SK-N-SH (cell line): Measurements from ENCODE around the gene EGFLAM. TPM values are rescaled to one million over a fixed set of nuclear protein-coding genes. Genes with fewer than 3 reads are reported as not detected.

Source experiments
- CTCF ChIA-PET: fragments of 300-600, 350-600 bp; formaldehyde crosslinking; extraction: SDS; loops from one replicate; lab custom pipeline; 2021; lab: Yijun Ruan, JAX
- POLR2A ChIA-PET: fragments of 350-600 bp; sonication (Branson Sonifier 250); formaldehyde crosslinking; extraction: SDS; loops from one replicate; lab custom pipeline; 2020; ENCODE audit warnings: antibody characterized with exemption, inconsistent platforms; lab: Yijun Ruan, JAX
- DNase-seq: peaks from one replicate; pipeline ENCODE4 v3.0.0; 2012
- H2AFZ ChIP-seq: fragments of 200-600 bp; sonication (generic); 2 replicates; pipeline ENCODE4 v1.8.1; 2016; ENCODE audit warnings: antibody characterized with exemption, mild to moderate bottlenecking, low read depth
- H3F3A ChIP-seq: fragments of 200-600 bp; sonication (generic); replicated peaks from 2 replicates; pipeline ENCODE3; 2016; ENCODE audit warnings: antibody characterized with exemption, mild to moderate bottlenecking; ENCODE audit not compliant: insufficient read depth
- H3K27ac ChIP-seq, 2 experiments: fragments of 200-500 bp in 1 of 2; fragments of 200-600 bp in 1 of 2; sonication (Bioruptor generic) in 1 of 2; sonication (generic), shearing (Covaris generic) in 1 of 2; 2 replicates each; pipeline versions ENCODE4 v1.5.1 to v1.6.1; 2014 to 2016; ENCODE audit warnings: low read depth in 2 of 2, inconsistent platforms in 1 of 2, low read length in 1 of 2, mild to moderate bottlenecking in 1 of 2, mixed read lengths in 1 of 2
- H3K27me3 ChIP-seq: fragments of 200-600 bp; sonication (generic), shearing (Covaris generic); 2 replicates; pipeline ENCODE4 v1.6.1; 2016; ENCODE audit warnings: mixed run types; ENCODE audit not compliant: insufficient read depth
- H3K36me3 ChIP-seq, 2 experiments: fragments of 200-500 bp in 1 of 2; fragments of 200-600 bp in 1 of 2; sonication (Bioruptor generic) in 1 of 2; sonication (generic) in 1 of 2; replicated peaks in 1 of 2; 2 replicates each; pipeline versions ENCODE3 to v1.5.1; 2014 to 2016; ENCODE audit warnings: low read length in 1 of 2, mild to moderate bottlenecking in 1 of 2; ENCODE audit not compliant: insufficient read depth in 2 of 2, control insufficient read depth in 1 of 2
- H3K4me1 ChIP-seq, 2 experiments: fragments of 200-500 bp in 1 of 2; fragments of 200-600 bp in 1 of 2; sonication (Bioruptor generic) in 1 of 2; sonication (generic), shearing (Covaris generic) in 1 of 2; 2 replicates each; pipeline versions ENCODE4 v1.5.1 to v1.6.1; 2014 to 2016; ENCODE audit warnings: low read depth in 1 of 2, low read length in 1 of 2, mixed run types in 1 of 2; ENCODE audit not compliant: insufficient read depth in 2 of 2, control insufficient read depth in 1 of 2
- H3K4me2 ChIP-seq: fragments of 200-600 bp; sonication (generic), shearing (Covaris generic); 2 replicates; pipeline ENCODE4 v1.6.1; 2017; ENCODE audit warnings: mixed run types
- H3K4me3 ChIP-seq, 2 experiments: fragments of 200-500 bp in 1 of 2; fragments of 200-600 bp in 1 of 2; sonication (Bioruptor generic) in 1 of 2; sonication (generic), shearing (Covaris generic) in 1 of 2; 2 replicates each; pipeline versions ENCODE4 v1.5.1 to v1.8.1; 2014 to 2016; ENCODE audit warnings: low read depth in 2 of 2, inconsistent platforms in 1 of 2, low read length in 1 of 2, mild to moderate bottlenecking in 1 of 2, mixed read lengths in 1 of 2, moderate library complexity in 1 of 2
- H3K79me2 ChIP-seq: fragments of 200-600 bp; sonication (generic); 2 replicates; pipeline ENCODE4 v1.8.1; 2017; ENCODE audit warnings: mild to moderate bottlenecking; ENCODE audit not compliant: insufficient read depth
- H3K9ac ChIP-seq: fragments of 200-600 bp; sonication (generic); 2 replicates; pipeline ENCODE4 v1.6.1; 2017; ENCODE audit warnings: mixed run types
- H3K9me2 ChIP-seq: fragments of 200-600 bp; sonication (generic); 2 replicates; pipeline ENCODE4 v1.6.1; 2017; ENCODE audit warnings: mixed run types
- H3K9me3 ChIP-seq: fragments of 200-600 bp; sonication (generic); 2 replicates; pipeline ENCODE4 v1.6.1; 2017; ENCODE audit warnings: mixed run types, mild to moderate bottlenecking, moderate library complexity
- H4K20me1 ChIP-seq: fragments of 200-600 bp; sonication (generic); 2 replicates; pipeline ENCODE4 v1.6.1; 2017; ENCODE audit warnings: mild to moderate bottlenecking, mixed run types; ENCODE audit not compliant: insufficient read depth
- EP300 ChIP-seq, 2 experiments: IDR thresholded peaks; 2 replicates each; pipeline versions ENCODE4 v1.4.0 to v1.6.1; 2012; ENCODE audit warnings: borderline replicate concordance in 1 of 2, low read depth in 1 of 2, low read length in 1 of 2
- FOXJ3 ChIP-seq: sonication (generic); formaldehyde crosslinking; IDR thresholded peaks from 2 replicates; pipeline ENCODE4 v1.5.1; 2020; ENCODE audit warnings: mild to moderate bottlenecking, missing genetic modification reagents
- FOXM1 ChIP-seq: IDR thresholded peaks from 2 replicates; pipeline ENCODE4 v1.4.0; 2012; ENCODE audit warnings: low read depth, mild to moderate bottlenecking
- GABPA ChIP-seq: IDR thresholded peaks from 2 replicates; pipeline ENCODE4 v1.4.0; 2012; ENCODE audit warnings: low read depth, mild to moderate bottlenecking
- GATA2 ChIP-seq: sonication (generic); formaldehyde crosslinking; IDR thresholded peaks from 2 replicates; pipeline ENCODE4 v1.5.0; 2020; ENCODE audit warnings: mild to moderate bottlenecking, missing genetic modification reagents
- JUND ChIP-seq: IDR thresholded peaks from 2 replicates; pipeline ENCODE4 v1.4.0; 2012
- MEF2A ChIP-seq: IDR thresholded peaks from 2 replicates; pipeline ENCODE4 v1.4.0; 2012; ENCODE audit warnings: low read depth, borderline replicate concordance
- MXI1 ChIP-seq: IDR thresholded peaks from 2 replicates; pipeline ENCODE4 v1.6.1; 2012; ENCODE audit warnings: mild to moderate bottlenecking, low read depth, low read length, improper control_type of control experiment
- NFIC ChIP-seq: IDR thresholded peaks from 2 replicates; pipeline ENCODE4 v1.4.0; 2012; ENCODE audit warnings: borderline replicate concordance
- RAD21 ChIP-seq: IDR thresholded peaks from 2 replicates; pipeline ENCODE4 v1.6.1; 2012; ENCODE audit warnings: mild to moderate bottlenecking, low read length
- TAF1 ChIP-seq: IDR thresholded peaks from 2 replicates; pipeline ENCODE4 v1.6.1; 2012; ENCODE audit warnings: low read depth, mild to moderate bottlenecking, low read length, moderate library complexity, borderline replicate concordance
- YY1 ChIP-seq: IDR thresholded peaks from 2 replicates; pipeline ENCODE4 v1.4.0; 2012; ENCODE audit warnings: low read depth, mild to moderate bottlenecking
- WGBS: methylation state at CpG from one replicate; pipeline ENCODE4 v1.1.6; 2017; ENCODE audit warnings: low lambda C conversion rate; 5-methylcytosine and 5-hydroxymethylcytosine counted together
- polyA plus RNA-seq, 3 experiments: library from polyadenylated mRNA; depleted of rRNA; stranded (reverse); fragments of >200 nt; gene quantifications; 2 replicates each; pipeline ENCODE4 v1.2.3, GENCODE V29; 2012
- TF ChIP-seq, protein P1 (sequence below): fragments of 200-600 bp; sonication (generic); IDR thresholded peaks from 2 replicates; pipeline ENCODE4 v1.6.1; 2017; ENCODE audit warnings: antibody characterized with exemption, mild to moderate bottlenecking, moderate library complexity
- TF ChIP-seq, protein P2 (sequence below): IDR thresholded peaks from 2 replicates; pipeline ENCODE4 v1.4.0; 2012; ENCODE audit warnings: low read depth

The EGFLAM gene
- polyA plus RNA-seq, 1 of the 3 experiments (the other 2 are of a cell fraction), result 0.05 TPM

DNA sequence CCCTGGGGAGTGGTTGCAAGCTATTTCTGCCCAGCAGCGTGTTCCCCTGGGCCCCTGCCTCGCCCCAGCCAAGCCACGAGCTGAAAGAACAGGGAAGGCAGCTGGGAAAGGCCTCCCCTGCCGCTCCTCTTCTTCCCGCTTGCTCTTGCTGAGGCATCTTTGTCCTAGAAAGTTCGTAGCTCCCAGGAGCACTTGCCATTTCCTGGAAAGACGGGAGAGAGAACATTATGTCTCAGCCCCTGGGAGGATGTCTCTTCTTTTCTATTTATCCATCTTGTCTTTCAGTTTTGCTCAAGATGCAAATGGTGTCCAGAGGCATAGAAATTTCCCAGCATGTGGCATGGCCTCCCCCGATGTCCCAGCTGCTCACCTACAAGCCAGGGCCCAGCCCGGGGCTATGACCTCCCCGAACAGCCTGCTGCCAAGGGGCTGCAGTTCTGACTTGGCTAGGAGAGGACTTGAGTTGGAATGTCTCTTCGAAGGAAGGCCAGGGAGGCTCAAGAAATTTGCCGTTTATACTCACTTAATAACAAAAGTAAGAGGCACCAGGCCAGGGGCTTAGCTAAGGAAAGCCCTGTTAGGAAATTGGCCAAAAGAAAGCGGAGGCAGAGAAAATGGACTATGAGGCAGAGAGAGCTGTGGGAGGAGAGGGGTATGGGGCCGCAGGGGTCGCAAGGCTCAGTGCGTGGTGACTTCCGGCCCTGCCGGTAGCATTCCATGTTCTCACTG lies 210.8 kb downstream of the EGFLAM start:
- Histone ChIP-seq H3F3A (peaks cover 8% of the 10 kb centered on the region), H3K79me2 (no peaks in the 10 kb centered on the region), H3K9me2 (no peaks in the 10 kb centered on the region), H3K9ac (no peak overlapping the region), H4K20me1 (no peaks in the 10 kb centered on the region), H2AFZ (0 out of 2 replicates have a peak overlapping the region, but pooled peaks have one; percentile 0), H3K4me2 (no peak overlapping the region), H3K36me3 (no peaks in the 10 kb centered on the region), H3K9me3 (no peaks in the 10 kb centered on the region), H3K4me1 (peaks cover 8 to 28% of the 10 kb centered on the region in 2 experiments; a peak in 3 of 4 replicates), H3K4me3 (no peak overlapping the region), H3K27me3 (no peaks in the 10 kb centered on the region), H3K27ac (peak overlapping the region in 1 of 2 experiments; percentile 57; a peak in 2 of 4 replicates)
- ChIA-PET POLR2A (no interaction called here), CTCF (interaction anchor here (1.7 kb wide), 1 partner anchor 27 kb away, joined by 10 read pairs; no protein-coding TSS in a partner anchor)
- DNase-seq, result no peak
- 94% methylated on average over 18 of the region's 18 CpGs for WGBS
- no peak for TF ChIP-seq EP300 (IDR thresholded peaks at IDR 0.05; ENCODE audit: borderline replicate concordance in 1 of 2, low read depth in 1 of 2, low read length in 1 of 2)
- TF ChIP-seq, protein P1, sequence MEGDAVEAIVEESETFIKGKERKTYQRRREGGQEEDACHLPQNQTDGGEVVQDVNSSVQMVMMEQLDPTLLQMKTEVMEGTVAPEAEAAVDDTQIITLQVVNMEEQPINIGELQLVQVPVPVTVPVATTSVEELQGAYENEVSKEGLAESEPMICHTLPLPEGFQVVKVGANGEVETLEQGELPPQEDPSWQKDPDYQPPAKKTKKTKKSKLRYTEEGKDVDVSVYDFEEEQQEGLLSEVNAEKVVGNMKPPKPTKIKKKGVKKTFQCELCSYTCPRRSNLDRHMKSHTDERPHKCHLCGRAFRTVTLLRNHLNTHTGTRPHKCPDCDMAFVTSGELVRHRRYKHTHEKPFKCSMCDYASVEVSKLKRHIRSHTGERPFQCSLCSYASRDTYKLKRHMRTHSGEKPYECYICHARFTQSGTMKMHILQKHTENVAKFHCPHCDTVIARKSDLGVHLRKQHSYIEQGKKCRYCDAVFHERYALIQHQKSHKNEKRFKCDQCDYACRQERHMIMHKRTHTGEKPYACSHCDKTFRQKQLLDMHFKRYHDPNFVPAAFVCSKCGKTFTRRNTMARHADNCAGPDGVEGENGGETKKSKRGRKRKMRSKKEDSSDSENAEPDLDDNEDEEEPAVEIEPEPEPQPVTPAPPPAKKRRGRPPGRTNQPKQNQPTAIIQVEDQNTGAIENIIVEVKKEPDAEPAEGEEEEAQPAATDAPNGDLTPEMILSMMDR, result no peak
- TF ChIP-seq YY1, result no peak
- no peak for TF ChIP-seq NFIC
- TF ChIP-seq MXI1, result no peak
- no peak for TF ChIP-seq FOXM1
- TF ChIP-seq, protein P2, sequence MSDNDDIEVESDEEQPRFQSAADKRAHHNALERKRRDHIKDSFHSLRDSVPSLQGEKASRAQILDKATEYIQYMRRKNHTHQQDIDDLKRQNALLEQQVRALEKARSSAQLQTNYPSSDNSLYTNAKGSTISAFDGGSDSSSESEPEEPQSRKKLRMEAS, result no peak
- TF ChIP-seq MEF2A, result no peak
- no peak for TF ChIP-seq GABPA
- TF ChIP-seq JUND, result no peak

DNA sequence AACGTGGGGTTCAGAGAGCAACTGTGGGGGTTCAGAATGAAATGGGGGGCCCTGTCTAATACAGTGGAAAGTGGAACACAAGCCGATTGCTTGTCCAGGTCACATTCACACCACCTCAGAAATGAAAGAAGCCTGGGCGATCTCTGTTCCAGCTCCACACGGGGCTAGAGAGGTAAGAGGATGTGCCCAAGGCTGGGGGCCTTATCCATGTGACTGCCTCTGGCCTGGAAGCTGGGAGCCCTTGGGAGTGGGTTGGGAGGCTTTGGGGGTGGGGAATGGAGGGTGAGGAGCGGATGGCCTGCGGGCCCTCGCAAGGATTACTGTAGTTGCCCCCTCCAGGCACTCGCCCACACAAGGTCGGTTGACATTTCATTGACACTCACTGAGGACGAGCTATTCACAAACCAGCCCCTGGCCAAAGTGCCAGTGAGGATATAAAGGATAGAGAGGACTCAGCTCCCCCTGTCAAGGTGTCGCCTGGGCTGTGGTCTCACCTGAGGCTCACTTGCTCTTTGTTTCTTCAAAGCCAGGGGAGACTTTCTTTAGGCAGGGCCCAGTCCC lies 211.4 kb downstream of the EGFLAM start:
- CTCF ChIA-PET, result interaction anchor here (1.7 kb wide), 1 partner anchor 28 kb away, joined by 10 read pairs; no protein-coding TSS in a partner anchor
- TF ChIP-seq FOXM1 (no peak), TAF1 (no peak), MEF2A (no peak), RAD21 (no peak), FOXJ3 (CRISPR knock-in tag) (no peak), GATA2 (CRISPR knock-in tag) (no peak), EP300 (IDR thresholded peaks at IDR 0.05; ENCODE audit: borderline replicate concordance in 1 of 2, low read depth in 1 of 2, low read length in 1 of 2) (no peak)
- peaks cover 4% of the 10 kb centered on the region for H3F3A ChIP-seq
- H3K4me1 ChIP-seq, result peaks cover 8 to 25% of the 10 kb centered on the region in 2 experiments; a peak in 3 of 4 replicates
- H2AFZ ChIP-seq, result no peak overlapping the region
- H3K79me2 ChIP-seq, result no peaks in the 10 kb centered on the region
- no peaks in the 10 kb centered on the region for H4K20me1 ChIP-seq
- no peaks in the 10 kb centered on the region; the same call in 1 of the 2 replicates for H3K9me2 ChIP-seq
- no peak overlapping the region for H3K27ac ChIP-seq
- no peaks in the 10 kb centered on the region for H3K36me3 ChIP-seq
- no peak overlapping the region for H3K4me3 ChIP-seq
- no peak for DNase-seq
- 99% methylated on average over 9 of the region's 11 CpGs for WGBS
- H3K9ac ChIP-seq, result no peak overlapping the region
- H3K4me2 ChIP-seq, result no peak overlapping the region
- H3K9me3 ChIP-seq, result no peaks in the 10 kb centered on the region
- POLR2A ChIA-PET, result no interaction called here
- no peaks in the 10 kb centered on the region for H3K27me3 ChIP-seq
